Liver (tissue), 9 donors: ENCODE measurements around the gene PES1. TPM values are rescaled to one million over a fixed set of nuclear protein-coding genes. Genes with fewer than 3 reads are reported as not detected.
"Not testable (repeated sequence)": the region's sequence is repeated elsewhere in the genome, so short reads cannot be mapped to it uniquely, and the experiment has no call there.

Experiments used
- DNase-seq: peaks from one replicate; pipeline ENCODE4 v3.0.0-alpha.2; 2017; ENCODE audit warnings: low spot score
- H3K27ac ChIP-seq, 2 donors: one replicate each; pipeline ENCODE4 v1.7.0; 2013; ENCODE audit warnings: inconsistent platforms in 2 of 2, low read length in 2 of 2, control low read depth in 1 of 2, low read depth in 1 of 2, mild to moderate bottlenecking in 1 of 2
- H3K27me3 ChIP-seq, 4 donors: one replicate each; pipeline versions ENCODE4 v1.6.1 to v1.7.0; 2013; ENCODE audit warnings: low read length in 3 of 4, inconsistent platforms in 1 of 4, mild to moderate bottlenecking in 1 of 4, moderate library complexity in 1 of 4; ENCODE audit not compliant: control insufficient read depth in 4 of 4, insufficient read depth in 4 of 4
- H3K36me3 ChIP-seq, 4 donors: one replicate each; pipeline versions ENCODE4 v1.6.1 to v1.7.0; 2013; ENCODE audit warnings: low read length in 3 of 4, mild to moderate bottlenecking in 3 of 4, low read depth in 1 of 4, moderate library complexity in 1 of 4; ENCODE audit not compliant: control insufficient read depth in 4 of 4, insufficient read depth in 3 of 4
- H3K4me1 ChIP-seq, 4 donors: one replicate each; pipeline versions ENCODE4 v1.6.1 to v1.7.0; 2013; ENCODE audit warnings: low read length in 3 of 4, mild to moderate bottlenecking in 3 of 4, moderate library complexity in 1 of 4; ENCODE audit not compliant: control insufficient read depth in 4 of 4, insufficient read depth in 4 of 4
- H3K4me3 ChIP-seq, 3 donors: one replicate each; pipeline versions ENCODE4 v1.6.1 to v1.7.0; 2013; ENCODE audit warnings: low read length in 3 of 3, control low read depth in 1 of 3, low read depth in 1 of 3, mild to moderate bottlenecking in 1 of 3
- H3K9ac ChIP-seq, 2 donors: one replicate each; pipeline ENCODE4 v1.7.0; 2013; ENCODE audit warnings: low read length in 2 of 2, mild to moderate bottlenecking in 2 of 2, moderate library complexity in 2 of 2, control low read depth in 1 of 2, low read depth in 1 of 2
- H3K9me3 ChIP-seq, 4 donors: one replicate each; pipeline versions ENCODE4 v1.6.1 to v1.7.0; 2013; ENCODE audit warnings: low read length in 3 of 4; ENCODE audit not compliant: control insufficient read depth in 4 of 4
- ATF3 ChIP-seq: IDR thresholded peaks from 2 replicates; pipeline ENCODE4 v1.6.1; 2016; ENCODE audit warnings: antibody characterized with exemption
- CTCF ChIP-seq: fragments of 150-350 bp; IDR thresholded peaks from 2 replicates; pipeline ENCODE4 v1.5.1; 2017; ENCODE audit warnings: improper control_type of control experiment, low read depth, low read length; ENCODE audit not compliant: missing input control
- EGR1 ChIP-seq, 2 donors: IDR thresholded peaks; 2 replicates each; pipeline ENCODE4 v1.6.1; 2016 to 2018; ENCODE audit warnings: antibody characterized with exemption in 2 of 2, low read depth in 2 of 2
- FOXA1 ChIP-seq: IDR thresholded peaks from 2 replicates; pipeline ENCODE4 v1.6.1; 2016; ENCODE audit warnings: antibody characterized with exemption
- FOXA2 ChIP-seq: IDR thresholded peaks from 2 replicates; pipeline ENCODE4 v1.6.1; 2016; ENCODE audit warnings: antibody characterized with exemption
- GABPA ChIP-seq, 2 donors: IDR thresholded peaks in 1 of 2; conservative IDR thresholded peaks in 1 of 2; 2 replicates each; pipeline ENCODE4 v1.6.1; 2016; ENCODE audit warnings: antibody characterized with exemption in 2 of 2, mild to moderate bottlenecking in 1 of 2, moderate library complexity in 1 of 2
- HNF4A ChIP-seq, 2 donors: conservative IDR thresholded peaks; 2 replicates each; pipeline ENCODE4 v1.6.1; 2016; ENCODE audit warnings: antibody characterized with exemption in 2 of 2, mild to moderate bottlenecking in 2 of 2
- HNF4G ChIP-seq: IDR thresholded peaks from 2 replicates; pipeline ENCODE4 v1.6.1; 2016; ENCODE audit warnings: antibody characterized with exemption
- JUND ChIP-seq, 2 donors: IDR thresholded peaks; 2 replicates each; pipeline ENCODE4 v1.6.1; 2016; ENCODE audit warnings: antibody characterized with exemption in 2 of 2
- MAX ChIP-seq: IDR thresholded peaks from 2 replicates; pipeline ENCODE4 v1.6.1; 2016; ENCODE audit warnings: antibody characterized with exemption
- NR2F2 ChIP-seq: IDR thresholded peaks from 2 replicates; pipeline ENCODE4 v1.6.1; 2016; ENCODE audit warnings: antibody characterized with exemption
- RAD21 ChIP-seq, 2 donors: IDR thresholded peaks; 2 replicates each; pipeline ENCODE4 v1.6.1; 2016; ENCODE audit warnings: antibody characterized with exemption in 2 of 2, mild to moderate bottlenecking in 2 of 2
- REST ChIP-seq: IDR thresholded peaks from 2 replicates; pipeline ENCODE4 v1.6.1; 2016; ENCODE audit warnings: antibody characterized with exemption, mild to moderate bottlenecking
- RXRA ChIP-seq, 2 donors: IDR thresholded peaks; 2 replicates each; pipeline ENCODE4 v1.6.1; 2017 to 2018; ENCODE audit warnings: antibody characterized with exemption in 2 of 2, mild to moderate bottlenecking in 1 of 2
- SP1 ChIP-seq: IDR thresholded peaks from 2 replicates; pipeline ENCODE4 v1.6.1; 2018; ENCODE audit warnings: antibody characterized with exemption, mild to moderate bottlenecking
- TAF1 ChIP-seq: conservative IDR thresholded peaks from 2 replicates; pipeline ENCODE4 v1.6.1; 2016; ENCODE audit warnings: antibody characterized with exemption, mild to moderate bottlenecking
- YY1 ChIP-seq: IDR thresholded peaks from 2 replicates; pipeline ENCODE4 v1.6.1; 2016; ENCODE audit warnings: antibody characterized with exemption, mild to moderate bottlenecking
- ZBTB33 ChIP-seq: IDR thresholded peaks from 2 replicates; pipeline ENCODE4 v1.6.1; 2016; ENCODE audit warnings: antibody characterized with exemption
- WGBS: extraction: QIAGEN DNeasy Blood & Tissue Kit; methylation state at CpG from one replicate; pipeline ENCODE4 v1.1.7; 2013; 5-methylcytosine and 5-hydroxymethylcytosine counted together
- polyA plus RNA-seq, 2 donors: library from polyadenylated mRNA; stranded (reverse) in 1 of 2; unstranded in 1 of 2; fragments of 200-250 nt in 1 of 2; fragments of >200 nt in 1 of 2; fragmentation: Nextera tagmentation in 1 of 2; extraction: Ambion mirVana in 1 of 2; gene quantifications; one replicate each; pipeline versions ENCODE4 v1.2.1 to v1.2.3, GENCODE V29; 2013 to 2015
- total RNA-seq, 2 donors: library from RNA; depleted of rRNA; stranded (reverse); fragments of >200 nt; gene quantifications; one replicate each; pipeline ENCODE4 v1.2.3, GENCODE V29; 2014
- donor health status: healthy.
- donor health status: healthy.
- donor health status: healthy.
- donor health status: healthy.
- donor health status: healthy.

The PES1 gene
- total and polyA plus RNA-seq, 4 donors: 20.0 to 33.1 (median 22.3) TPM

GRCh38 chr22:30541961-30542810, 49.5 kb downstream of the PES1 start:
- no peaks in the 10 kb centered on the region for H3K27me3 ChIP-seq
- peak overlapping the region in 2 of 3 donors; percentile 30 to 36 for H3K4me3 ChIP-seq
- H3K36me3 ChIP-seq: no peaks in the 10 kb centered on the region
- peaks cover 0 to 8% (median 2%) of the 10 kb centered on the region in 4 donors for H3K4me1 ChIP-seq
- H3K27ac ChIP-seq: no peak overlapping the region
- TF ChIP-seq MAX: no peak
- TF ChIP-seq GABPA (IDR thresholded peaks at IDR 0.05 in 1 of 2, conservative IDR thresholded peaks at IDR 0.05 in 1 of 2): no peak
- no peak for TF ChIP-seq CTCF
- no peak for TF ChIP-seq REST
- no peak for TF ChIP-seq RAD21 (IDR thresholded peaks at IDR 0.05)
- no peak for TF ChIP-seq YY1
- no peak for TF ChIP-seq HNF4A (conservative IDR thresholded peaks at IDR 0.05)
- TF ChIP-seq NR2F2: no peak
- TF ChIP-seq ZBTB33: no peak
- no peak for TF ChIP-seq HNF4G
- TF ChIP-seq FOXA1: no peak
- no peak for TF ChIP-seq EGR1 (IDR thresholded peaks at IDR 0.05; ENCODE audit: low read depth in 2 of 2)
- TF ChIP-seq FOXA2: no peak
- TF ChIP-seq JUND (IDR thresholded peaks at IDR 0.05): no peak
- no peak for TF ChIP-seq SP1
- TF ChIP-seq ATF3: no peak
- TF ChIP-seq TAF1: no peak
- no peak for TF ChIP-seq RXRA (IDR thresholded peaks at IDR 0.05)
- no peak overlapping the region for H3K9ac ChIP-seq
- peak; percentile 54 for DNase-seq
- 10% methylated on average over 64 of the region's 64 CpGs for WGBS
- no peaks in the 10 kb centered on the region for H3K9me3 ChIP-seq

- not testable (repeated sequence) for H3K27ac ChIP-seq, H3K27me3 ChIP-seq, H3K36me3 ChIP-seq, H3K4me3 ChIP-seq, H3K9ac ChIP-seq, H3K4me1 ChIP-seq, H3K9me3 ChIP-seq, DNase-seq
- 91% methylated on average over 3 of the region's 3 CpGs for WGBS
Measured at GRCh38 chr22:30541511-30541910, 50.2 kb downstream of the PES1 start.
